ENCODE measurements around the gene EFHC1. TPM values are rescaled to one million over a fixed set of nuclear protein-coding genes. Genes with fewer than 3 reads are reported as not detected.

EFHC1 gene
- total RNA-seq, 1 donor from 2014 or later = 29.0 TPM

DNA sequence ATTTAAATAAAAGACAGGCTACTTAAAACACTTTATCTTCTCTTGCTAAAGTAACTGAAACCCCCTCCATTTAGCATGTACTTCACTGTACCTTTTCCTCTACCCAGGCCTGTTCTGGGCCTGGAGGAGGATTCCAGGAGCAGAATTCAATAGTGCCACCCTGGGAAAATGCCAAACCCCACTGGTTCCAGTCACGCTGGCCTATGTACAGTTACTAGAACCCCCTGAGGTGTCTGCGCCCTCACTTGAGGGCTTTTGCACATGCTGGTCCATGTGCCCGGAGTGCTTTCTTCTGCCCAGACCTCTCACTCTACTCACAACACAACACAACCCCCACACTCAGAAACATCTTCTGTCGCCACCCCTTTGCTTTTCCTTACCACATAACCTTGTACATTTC is 111.3 kb downstream of the EFHC1 start:
- no peaks in the 10 kb centered on the region for H3K9me3 Mint-ChIP-seq (ENCODE audit: unreplicated experiment)
- no peaks in the 10 kb centered on the region for H3K36me3 Mint-ChIP-seq (ENCODE audit: low read depth, unreplicated experiment)
- no peak for TF ChIP-seq CTCF (IDR thresholded peaks at IDR 0.05; ENCODE audit: unreplicated experiment)
- no peak overlapping the region for H3K4me3 Mint-ChIP-seq (ENCODE audit: unreplicated experiment)
- H3K27me3 Mint-ChIP-seq (ENCODE audit: unreplicated experiment) = peaks cover 3% of the 10 kb centered on the region
- no peak overlapping the region for H3K27ac Mint-ChIP-seq (ENCODE audit: unreplicated experiment)
- no peak for DNase-seq (ENCODE audit: low spot score)
- H3K4me1 Mint-ChIP-seq (ENCODE audit: unreplicated experiment) = peaks cover 18% of the 10 kb centered on the region

GRCh38 chr6:52531834-52532233 is 111.7 kb downstream of the EFHC1 start:
- no peak for DNase-seq (ENCODE audit: low spot score)
- Mint-ChIP-seq H3K4me1 (ENCODE audit: unreplicated experiment) (peaks cover 18% of the 10 kb centered on the region), H3K27me3 (ENCODE audit: unreplicated experiment) (peaks cover 3% of the 10 kb centered on the region), H3K27ac (ENCODE audit: unreplicated experiment) (no peak overlapping the region), H3K36me3 (ENCODE audit: low read depth, unreplicated experiment) (no peaks in the 10 kb centered on the region), H3K4me3 (ENCODE audit: unreplicated experiment) (no peak overlapping the region), H3K9me3 (ENCODE audit: unreplicated experiment) (no peaks in the 10 kb centered on the region)
- TF ChIP-seq CTCF (IDR thresholded peaks at IDR 0.05; ENCODE audit: unreplicated experiment) = no peak

- Mint-ChIP-seq H3K27ac (ENCODE audit: unreplicated experiment) (no peak overlapping the region), H3K4me3 (ENCODE audit: unreplicated experiment) (no peak overlapping the region), H3K9me3 (ENCODE audit: unreplicated experiment) (no peaks in the 10 kb centered on the region), H3K27me3 (ENCODE audit: unreplicated experiment) (peaks cover 3% of the 10 kb centered on the region), H3K4me1 (ENCODE audit: unreplicated experiment) (peaks cover 24% of the 10 kb centered on the region), H3K36me3 (ENCODE audit: low read depth, unreplicated experiment) (peaks cover 2% of the 10 kb centered on the region)
- DNase-seq (ENCODE audit: low spot score) = no peak
- TF ChIP-seq CTCF (IDR thresholded peaks at IDR 0.05; ENCODE audit: unreplicated experiment) = no peak
These were observed 112.3 kb downstream of the EFHC1 start for GRCh38 chr6:52532457-52532856.

GRCh38 chr6:52533491-52533890 is 113.3 kb downstream of the EFHC1 start:
- H3K27ac Mint-ChIP-seq (ENCODE audit: unreplicated experiment) = no peak overlapping the region
- H3K9me3 Mint-ChIP-seq (ENCODE audit: unreplicated experiment) = no peaks in the 10 kb centered on the region

DNA sequence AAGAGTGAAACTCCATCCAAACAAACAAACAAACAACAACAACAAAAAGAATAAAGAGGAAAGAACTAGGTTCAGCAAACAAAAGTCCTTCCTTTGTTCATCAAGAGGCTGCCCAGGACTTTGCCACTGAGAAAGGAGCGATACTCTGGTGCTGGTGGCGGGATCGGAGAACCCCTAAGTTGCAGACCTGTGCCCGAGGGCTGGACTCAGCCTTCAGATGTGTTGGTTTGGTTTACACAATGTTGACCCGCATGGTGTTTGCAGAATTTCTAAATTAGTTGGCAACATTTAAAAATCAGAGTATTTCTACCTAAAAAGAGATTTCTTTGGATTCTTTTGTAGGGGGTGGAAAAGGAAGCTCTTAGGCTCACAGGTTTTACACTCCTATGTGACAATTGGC is 114.2 kb downstream of the EFHC1 start:
- peak overlapping the region; percentile 11 for H3K4me3 Mint-ChIP-seq (ENCODE audit: unreplicated experiment)
- peaks cover 34% of the 10 kb centered on the region for H3K4me1 Mint-ChIP-seq (ENCODE audit: unreplicated experiment)
- H3K27ac Mint-ChIP-seq (ENCODE audit: unreplicated experiment) = no peak overlapping the region
- H3K9me3 Mint-ChIP-seq (ENCODE audit: unreplicated experiment) = no peaks in the 10 kb centered on the region
- peaks cover 3% of the 10 kb centered on the region for H3K27me3 Mint-ChIP-seq (ENCODE audit: unreplicated experiment)
- H3K36me3 Mint-ChIP-seq (ENCODE audit: low read depth, unreplicated experiment) = peaks cover 5% of the 10 kb centered on the region
- no peak for TF ChIP-seq CTCF (IDR thresholded peaks at IDR 0.05; ENCODE audit: unreplicated experiment)
- DNase-seq (ENCODE audit: low spot score) = no peak

More at GRCh38 chr6:52533491-52533890, 113.3 kb downstream of the EFHC1 start:
- no peak for TF ChIP-seq CTCF (IDR thresholded peaks at IDR 0.05; ENCODE audit: unreplicated experiment)
- Mint-ChIP-seq H3K4me3 (ENCODE audit: unreplicated experiment) (no peak overlapping the region), H3K27me3 (ENCODE audit: unreplicated experiment) (peaks cover 3% of the 10 kb centered on the region), H3K4me1 (ENCODE audit: unreplicated experiment) (peaks cover 32% of the 10 kb centered on the region), H3K36me3 (ENCODE audit: low read depth, unreplicated experiment) (peaks cover 5% of the 10 kb centered on the region)
- DNase-seq (ENCODE audit: low spot score) = no peak
